Left ventricle myocardium inferior (tissue), 1 donor: ENCODE measurements around the gene TRIM38. TPM values are rescaled to one million over a fixed set of nuclear protein-coding genes. Genes with fewer than 3 reads are reported as not detected.

Experiments used
- DNase-seq: peaks from one replicate; pipeline ENCODE4 v3.0.0-alpha.2; 2020
- H3K27ac ChIP-seq: fragments of 200-600 bp; replicated peaks from 2 replicates; pipeline ENCODE4 v1.8.0; 2021
- H3K27me3 ChIP-seq: fragments of 200-600 bp; 2 replicates; pipeline ENCODE4 v1.8.0; 2021; ENCODE audit warnings: low read depth
- H3K36me3 ChIP-seq: fragments of 200-600 bp; 2 replicates; pipeline ENCODE4 v1.8.0; 2021
- H3K4me1 ChIP-seq: fragments of 200-600 bp; 2 replicates; pipeline ENCODE4 v1.8.0; 2021
- H3K4me3 ChIP-seq: fragments of 200-600 bp; 2 replicates; pipeline ENCODE4 v1.8.0; 2021; ENCODE audit warnings: mild to moderate bottlenecking, moderate library complexity
- H3K9me3 ChIP-seq: fragments of 200-600 bp; replicated peaks from 2 replicates; pipeline ENCODE4 v1.8.0; 2021
- CTCF ChIP-seq: fragments of 200-600 bp; IDR thresholded peaks from 2 replicates; pipeline ENCODE4 v1.8.0; 2021; ENCODE audit warnings: antibody characterized with exemption, mild to moderate bottlenecking, borderline replicate concordance
- intact Hi-C: fragments of 100-400 bp; cut with micrococcal nuclease; formaldehyde crosslinking; loops from one replicate; pipeline ENCODE4 v1.11.0; 2022
- total RNA-seq: library from RNA; stranded (reverse); fragmentation: NEBNext Ultra II Directional; extraction: Animal tissue kit (Norgen Biotek cat#: 25700); gene quantifications from one replicate; pipeline ENCODE4 v1.2.1, GENCODE V29; 2021
- donor health status: DM: no; HTN: yes; CAD: no; lungs with severe emphysema.

Gene TRIM38
- total RNA-seq, 1 donor from 2014 or later, result 2.2 TPM

DNA sequence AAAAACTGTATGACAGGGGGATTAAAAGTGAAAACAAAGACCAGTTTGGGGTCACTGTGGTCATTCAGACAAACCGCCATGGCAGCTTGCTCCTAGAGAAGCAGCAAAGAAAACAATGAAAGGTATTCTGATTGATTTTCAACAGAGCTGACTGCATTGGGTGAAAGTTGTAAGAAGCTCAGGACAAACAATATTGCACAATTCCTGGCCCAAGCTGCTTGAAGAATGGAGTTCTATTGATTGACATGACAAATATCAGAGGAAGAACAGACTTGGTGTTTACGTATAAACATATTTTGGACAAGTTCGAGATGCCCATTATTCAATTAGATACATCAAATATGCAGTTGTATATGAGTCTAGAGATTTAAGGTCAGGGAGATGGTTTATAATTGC lies 62.0 kb downstream of the TRIM38 start:
- DNase-seq, result no peak
- Histone ChIP-seq H3K4me3 (no peak overlapping the region), H3K27ac (peak overlapping the region; percentile 93), H3K9me3 (no peaks in the 10 kb centered on the region), H3K4me1 (peaks cover 49% of the 10 kb centered on the region), H3K27me3 (no peaks in the 10 kb centered on the region), H3K36me3 (no peaks in the 10 kb centered on the region)
- no peak for TF ChIP-seq CTCF
- intact Hi-C loops, result no loop called here

GRCh38 chr6:26025047-26025893 lies 62.7 kb downstream of the TRIM38 start:
- Histone ChIP-seq H3K27me3 (no peaks in the 10 kb centered on the region), H3K36me3 (no peaks in the 10 kb centered on the region), H3K27ac (peak overlapping the region; percentile 93), H3K9me3 (no peaks in the 10 kb centered on the region), H3K4me3 (peak overlapping the region; percentile 73), H3K4me1 (peaks cover 49% of the 10 kb centered on the region)
- intact Hi-C loops, result no loop called here
- DNase-seq, result no peak
- no peak for TF ChIP-seq CTCF

DNA sequence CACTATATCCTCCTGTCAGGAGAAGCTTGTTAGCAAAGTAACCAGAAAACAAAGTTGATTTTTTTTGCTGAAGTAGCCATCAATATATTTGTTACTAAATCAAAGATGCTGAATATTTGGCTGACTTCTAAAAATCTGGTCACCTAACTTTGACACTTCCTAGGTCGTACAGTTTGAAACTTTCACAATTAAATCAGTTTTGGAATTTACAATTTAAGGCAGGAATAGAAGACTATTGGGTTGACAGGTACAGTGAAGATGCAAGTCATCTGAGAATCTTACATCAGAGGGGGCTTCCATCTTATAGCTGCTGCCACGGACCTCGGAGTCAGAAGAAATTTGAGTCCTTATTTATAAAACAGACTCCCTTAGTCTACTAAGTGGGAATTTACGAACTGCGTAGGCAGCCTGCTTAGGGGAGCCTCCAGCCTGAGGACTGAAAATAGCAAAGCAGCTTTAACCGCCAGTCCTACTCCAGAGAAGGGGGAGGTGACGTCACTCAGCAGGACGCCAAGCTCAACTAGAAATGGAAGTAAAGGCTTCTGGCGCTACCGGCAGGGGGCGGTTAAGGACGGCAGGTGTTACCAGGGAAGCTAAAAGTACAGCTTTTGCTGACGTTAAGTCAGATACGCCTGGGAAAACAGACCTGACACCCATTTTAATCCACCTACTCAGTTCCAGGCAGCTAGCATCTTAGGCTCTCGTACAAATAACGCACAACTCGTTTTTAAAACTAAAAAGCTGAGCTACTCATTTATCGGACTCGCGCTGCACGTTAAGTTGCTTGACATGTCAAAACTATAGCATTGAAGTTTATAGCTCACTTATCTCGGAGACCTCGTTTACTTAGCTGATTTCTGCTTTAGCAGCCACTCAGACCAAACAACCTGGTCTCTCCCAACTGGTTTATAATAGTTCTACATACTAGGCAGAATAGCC lies 63.6 kb downstream of the TRIM38 start:
- peak overlapping the region; percentile 93 for H3K27ac ChIP-seq
- H3K4me1 ChIP-seq, result peaks cover 42% of the 10 kb centered on the region
- no peaks in the 10 kb centered on the region for H3K36me3 ChIP-seq
- no peaks in the 10 kb centered on the region for H3K9me3 ChIP-seq
- intact Hi-C loops, result no loop called here
- DNase-seq, result peak; percentile 94
- peak; percentile 83 for TF ChIP-seq CTCF
- H3K4me3 ChIP-seq, result peak overlapping the region; percentile 73
- H3K27me3 ChIP-seq, result no peaks in the 10 kb centered on the region

DNA sequence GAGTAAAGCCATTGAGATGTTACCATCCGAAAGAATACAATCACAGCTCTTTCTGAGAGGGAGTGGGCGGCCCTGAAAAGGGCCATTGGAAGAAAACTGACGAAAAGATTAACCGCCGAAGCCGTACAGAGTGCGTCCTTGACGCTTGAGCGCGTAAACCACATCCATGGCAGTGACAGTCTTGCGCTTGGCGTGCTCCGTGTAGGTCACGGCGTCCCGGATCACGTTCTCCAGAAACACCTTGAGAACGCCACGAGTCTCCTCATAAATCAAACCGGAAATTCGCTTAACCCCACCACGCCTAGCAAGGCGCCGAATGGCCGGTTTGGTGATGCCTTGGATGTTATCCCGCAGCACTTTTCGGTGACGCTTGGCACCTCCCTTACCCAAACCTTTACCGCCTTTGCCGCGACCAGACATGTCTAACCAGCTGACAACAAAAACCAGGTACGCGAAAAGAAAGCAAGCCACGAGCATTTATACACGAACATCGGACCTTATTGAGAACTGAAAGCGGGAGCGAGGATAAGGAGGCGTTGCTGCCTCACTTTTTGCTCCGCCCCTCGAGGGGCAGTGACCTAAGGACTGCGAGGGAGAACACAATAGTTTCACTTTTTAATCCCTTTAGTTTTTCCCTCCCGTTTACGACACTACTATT lies 64.4 kb downstream of the TRIM38 start:
- DNase-seq, result peak; percentile 86
- H3K4me1 ChIP-seq, result peaks cover 45% of the 10 kb centered on the region
- H3K27ac ChIP-seq, result peak overlapping the region; percentile 93
- intact Hi-C loops, result no loop called here
- H3K27me3 ChIP-seq, result no peaks in the 10 kb centered on the region
- no peaks in the 10 kb centered on the region for H3K9me3 ChIP-seq
- peak overlapping the region; percentile 73 for H3K4me3 ChIP-seq
- no peak for TF ChIP-seq CTCF
- H3K36me3 ChIP-seq, result no peaks in the 10 kb centered on the region
